SK-N-SH treated with all-trans-retinoic acid at 6 μM for 48 hours (cell line): ENCODE results near the gene HDAC4.

Experiments used
- ATAC-seq: fragments of 200-7000 bp; cut with Tn5 transposase; 3 replicates; pipeline ENCODE4 v1.9.1; 2020; ENCODE audit warnings: mild to moderate bottlenecking, moderate library complexity
- ARNTL ChIP-seq: fragments of 450-650 bp; formaldehyde crosslinking; IDR thresholded peaks from 2 replicates; pipeline ENCODE4 v1.5.0; 2020; ENCODE audit warnings: low read depth, mild to moderate bottlenecking, moderate library complexity, borderline replicate concordance
- BACH2 ChIP-seq: fragments of 250-450 bp; sonication (Bioruptor Pico); IDR thresholded peaks from 2 replicates; pipeline ENCODE4 v1.9.0; 2021; ENCODE audit warnings: mild to moderate bottlenecking, borderline replicate concordance
- CSDC2 ChIP-seq: fragments of 250-450 bp; sonication (Bioruptor Pico); IDR thresholded peaks from 2 replicates; pipeline ENCODE4 v1.5.0; 2020; ENCODE audit warnings: mild to moderate bottlenecking, moderate library complexity
- CSRNP3 ChIP-seq: fragments of 250-450 bp; sonication (Bioruptor Pico); IDR thresholded peaks from 2 replicates; pipeline ENCODE4 v1.5.1; 2021; ENCODE audit warnings: mild to moderate bottlenecking, moderate library complexity
- ESRRG ChIP-seq: fragments of 250-450 bp; sonication (Bioruptor Pico); IDR thresholded peaks from 2 replicates; pipeline ENCODE4 v1.6.1; 2021; ENCODE audit warnings: mild to moderate bottlenecking
- GLIS3 ChIP-seq: fragments of 250-450 bp; sonication (Bioruptor Pico); IDR thresholded peaks from 2 replicates; pipeline ENCODE4 v1.5.0; 2020; ENCODE audit warnings: mild to moderate bottlenecking, moderate library complexity
- OSR1 ChIP-seq: fragments of 250-450 bp; sonication (Bioruptor Pico); IDR thresholded peaks from 2 replicates; pipeline ENCODE4 v1.8.0; 2022; ENCODE audit warnings: moderate library complexity, mild to moderate bottlenecking, inconsistent platforms
- PPARA ChIP-seq: fragments of 250-450 bp; sonication (Bioruptor Pico); IDR thresholded peaks from 2 replicates; pipeline ENCODE4 v1.5.0; 2020; ENCODE audit warnings: mild to moderate bottlenecking, borderline replicate concordance
- RARB ChIP-seq: fragments of 250-450 bp; sonication (Bioruptor Pico); IDR thresholded peaks from 2 replicates; pipeline ENCODE4 v1.8.0; 2021; ENCODE audit warnings: mild to moderate bottlenecking, moderate library complexity
- SNAI2 ChIP-seq: fragments of 250-450 bp; sonication (Bioruptor Pico); IDR thresholded peaks from 2 replicates; pipeline ENCODE4 v1.5.0; 2020; ENCODE audit warnings: mild to moderate bottlenecking, moderate library complexity
- TCF4 ChIP-seq: fragments of 250-450 bp; sonication (Bioruptor Pico); IDR thresholded peaks from 2 replicates; pipeline ENCODE4 v1.8.0; 2021; ENCODE audit warnings: mild to moderate bottlenecking, moderate library complexity, borderline replicate concordance
- TOX ChIP-seq: fragments of 250-450 bp; sonication (Bioruptor Pico); IDR thresholded peaks from 2 replicates; pipeline ENCODE4 v1.8.0; 2021; ENCODE audit warnings: mild to moderate bottlenecking, moderate library complexity, borderline replicate concordance
- TSHZ2 ChIP-seq: fragments of 250-450 bp; sonication (Bioruptor Pico); IDR thresholded peaks from 2 replicates; pipeline ENCODE4 v1.5.0; 2020; ENCODE audit warnings: mild to moderate bottlenecking, moderate library complexity
- ZC3H10 ChIP-seq: fragments of 250-450 bp; sonication (Bioruptor Pico); IDR thresholded peaks from 2 replicates; pipeline ENCODE4 v1.5.1; 2021; ENCODE audit warnings: mild to moderate bottlenecking, moderate library complexity
- ZFP3 ChIP-seq: fragments of 250-450 bp; sonication (Bioruptor Pico); IDR thresholded peaks from 2 replicates; pipeline ENCODE4 v1.5.0; 2020; ENCODE audit warnings: mild to moderate bottlenecking, moderate library complexity
- ZFP30 ChIP-seq: fragments of 450-650 bp; formaldehyde crosslinking; IDR thresholded peaks from 2 replicates; pipeline ENCODE4 v1.5.0; 2022; ENCODE audit warnings: mild to moderate bottlenecking, moderate library complexity
- ZNF565 ChIP-seq: fragments of 450-650 bp; formaldehyde crosslinking; conservative IDR thresholded peaks from 2 replicates; pipeline ENCODE4 v1.5.0; 2020; ENCODE audit warnings: low read depth, mild to moderate bottlenecking, moderate library complexity
- ZNF70 ChIP-seq: fragments of 450-650 bp; formaldehyde crosslinking; IDR thresholded peaks from 2 replicates; pipeline ENCODE4 v1.5.0; 2020; ENCODE audit warnings: mild to moderate bottlenecking, moderate library complexity
- ZNF8 ChIP-seq: fragments of 450-650 bp; formaldehyde crosslinking; IDR thresholded peaks from 2 replicates; pipeline ENCODE4 v1.5.0; 2020; ENCODE audit warnings: mild to moderate bottlenecking, moderate library complexity
- TF ChIP-seq, protein P1 (sequence below): fragments of 250-450 bp; sonication (Bioruptor Pico); IDR thresholded peaks from 2 replicates; pipeline ENCODE4 v1.8.0; 2020; ENCODE audit warnings: mild to moderate bottlenecking, moderate library complexity, borderline replicate concordance
- TF ChIP-seq, protein P2 (sequence below): fragments of 250-450 bp; sonication (Bioruptor Pico); IDR thresholded peaks from 2 replicates; pipeline ENCODE4 v1.8.0; 2021; ENCODE audit warnings: low read depth, mild to moderate bottlenecking, moderate library complexity, borderline replicate concordance

HDAC4 gene

DNA sequence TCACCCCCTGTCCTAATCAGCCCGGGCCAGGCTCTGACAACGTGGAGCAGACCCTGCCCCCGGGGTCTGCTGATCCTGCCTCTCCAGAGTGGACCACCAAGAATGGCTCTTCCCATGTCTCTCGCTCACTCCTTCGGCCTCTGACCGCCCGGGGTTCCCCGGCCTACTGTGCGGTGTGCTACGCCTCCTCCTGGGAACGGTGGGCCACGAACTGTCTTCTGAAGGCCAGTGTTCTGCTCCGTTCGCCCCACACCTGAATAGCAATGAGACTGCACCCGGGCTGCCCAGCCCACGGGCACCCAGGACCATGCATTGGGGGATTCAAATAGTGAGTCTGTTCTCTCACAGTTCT is 363.3 kb downstream of the HDAC4 start:
- TF ChIP-seq RARB (CRISPR knock-in tag) (no peak), ESRRG (CRISPR knock-in tag) (no peak), OSR1 (CRISPR knock-in tag) (no peak), GLIS3 (no peak), CSDC2 (CRISPR knock-in tag) (no peak), BACH2 (CRISPR knock-in tag) (no peak), ZNF8 (no peak), ZNF565 (no peak), ZFP3 (CRISPR knock-in tag) (no peak), CSRNP3 (CRISPR knock-in tag) (no peak), ZC3H10 (no peak), TCF4 (CRISPR knock-in tag) (no peak), SNAI2 (CRISPR knock-in tag) (no peak)
- TF ChIP-seq, protein P1, sequence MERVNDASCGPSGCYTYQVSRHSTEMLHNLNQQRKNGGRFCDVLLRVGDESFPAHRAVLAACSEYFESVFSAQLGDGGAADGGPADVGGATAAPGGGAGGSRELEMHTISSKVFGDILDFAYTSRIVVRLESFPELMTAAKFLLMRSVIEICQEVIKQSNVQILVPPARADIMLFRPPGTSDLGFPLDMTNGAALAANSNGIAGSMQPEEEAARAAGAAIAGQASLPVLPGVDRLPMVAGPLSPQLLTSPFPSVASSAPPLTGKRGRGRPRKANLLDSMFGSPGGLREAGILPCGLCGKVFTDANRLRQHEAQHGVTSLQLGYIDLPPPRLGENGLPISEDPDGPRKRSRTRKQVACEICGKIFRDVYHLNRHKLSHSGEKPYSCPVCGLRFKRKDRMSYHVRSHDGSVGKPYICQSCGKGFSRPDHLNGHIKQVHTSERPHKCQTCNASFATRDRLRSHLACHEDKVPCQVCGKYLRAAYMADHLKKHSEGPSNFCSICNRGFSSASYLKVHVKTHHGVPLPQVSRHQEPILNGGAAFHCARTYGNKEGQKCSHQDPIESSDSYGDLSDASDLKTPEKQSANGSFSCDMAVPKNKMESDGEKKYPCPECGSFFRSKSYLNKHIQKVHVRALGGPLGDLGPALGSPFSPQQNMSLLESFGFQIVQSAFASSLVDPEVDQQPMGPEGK (CRISPR knock-in tag) = no peak
- TF ChIP-seq, all 23 proteins: peak for 0
- ATAC-seq = no peak

DNA sequence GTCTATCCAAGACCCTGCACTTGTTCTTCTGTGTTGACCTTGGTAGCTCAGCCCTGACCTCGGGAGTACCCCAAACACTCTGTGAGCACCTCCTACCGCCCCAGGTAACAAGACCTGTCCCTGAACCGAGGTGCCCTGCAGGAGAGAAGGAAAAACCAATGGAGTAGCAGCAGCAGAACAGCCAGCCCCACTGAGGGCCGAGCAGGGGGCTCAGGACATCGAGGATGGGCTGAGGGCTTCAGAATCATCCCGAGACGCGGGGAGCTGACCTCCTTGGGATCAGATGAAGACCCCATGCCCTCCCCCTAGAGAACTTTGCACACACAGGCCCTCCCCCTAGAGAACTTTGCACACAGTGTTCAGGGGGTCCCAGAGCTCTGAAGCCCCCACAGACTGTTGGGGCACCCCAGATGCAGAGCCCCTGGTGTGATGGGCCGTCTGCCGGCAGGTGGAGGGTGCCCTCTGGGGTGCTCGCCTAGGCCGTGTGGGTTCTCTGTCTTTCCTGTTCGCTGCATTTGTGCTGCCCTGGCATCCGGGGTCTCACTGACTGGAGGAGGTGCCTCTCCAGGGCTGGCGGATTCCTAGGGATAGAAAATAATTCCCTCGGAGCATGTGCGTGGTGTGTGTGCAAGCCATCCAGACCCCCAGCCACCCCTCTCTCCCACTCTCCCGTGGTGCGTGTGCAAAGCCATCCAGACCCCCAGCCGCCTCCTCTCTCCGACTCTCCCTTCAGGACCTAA is 363.8 kb downstream of the HDAC4 start:
- TF ChIP-seq CSRNP3 (CRISPR knock-in tag) (no peak), CSDC2 (CRISPR knock-in tag) (no peak), ZNF8 (no peak), RARB (CRISPR knock-in tag) (no peak), ZFP30 (CRISPR knock-in tag) (no peak), ZNF70 (CRISPR knock-in tag) (no peak), GLIS3 (no peak), ESRRG (CRISPR knock-in tag) (no peak), ZNF565 (no peak), OSR1 (CRISPR knock-in tag) (no peak), ARNTL (CRISPR knock-in tag) (no peak), TSHZ2 (CRISPR knock-in tag) (no peak), TOX (no peak), TCF4 (CRISPR knock-in tag) (no peak), SNAI2 (CRISPR knock-in tag) (no peak), BACH2 (CRISPR knock-in tag) (no peak), PPARA (CRISPR knock-in tag) (no peak)
- TF ChIP-seq, protein P1 (CRISPR knock-in tag) = no peak
- TF ChIP-seq, protein P2, sequence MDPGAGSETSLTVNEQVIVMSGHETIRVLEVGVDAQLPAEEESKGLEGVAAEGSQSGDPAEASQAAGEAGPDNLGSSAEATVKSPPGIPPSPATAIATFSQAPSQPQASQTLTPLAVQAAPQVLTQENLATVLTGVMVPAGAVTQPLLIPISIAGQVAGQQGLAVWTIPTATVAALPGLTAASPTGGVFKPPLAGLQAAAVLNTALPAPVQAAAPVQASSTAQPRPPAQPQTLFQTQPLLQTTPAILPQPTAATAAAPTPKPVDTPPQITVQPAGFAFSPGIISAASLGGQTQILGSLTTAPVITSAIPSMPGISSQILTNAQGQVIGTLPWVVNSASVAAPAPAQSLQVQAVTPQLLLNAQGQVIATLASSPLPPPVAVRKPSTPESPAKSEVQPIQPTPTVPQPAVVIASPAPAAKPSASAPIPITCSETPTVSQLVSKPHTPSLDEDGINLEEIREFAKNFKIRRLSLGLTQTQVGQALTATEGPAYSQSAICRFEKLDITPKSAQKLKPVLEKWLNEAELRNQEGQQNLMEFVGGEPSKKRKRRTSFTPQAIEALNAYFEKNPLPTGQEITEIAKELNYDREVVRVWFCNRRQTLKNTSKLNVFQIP (CRISPR knock-in tag) = no peak
- TF ChIP-seq, all 23 proteins: peak for 0
- no peak for ATAC-seq
